Endothelial cell of umbilical vein (primary cell): ENCODE measurements around the gene MCOLN2. TPM values are rescaled to one million over a fixed set of nuclear protein-coding genes. Genes with fewer than 3 reads are reported as not detected.

Source experiments
- BruUV-seq: library from RNA; stranded (reverse); fragments of 400-500 nt; replicated peaks from 2 replicates; lab custom pipeline; 2021; lab: Mats Ljungman, UMichigan
- CTCF ChIA-PET: fragments of 300-600, 350-600 bp; sonication (Branson Sonifier 250); formaldehyde crosslinking; loops from one replicate; lab custom pipeline; 2021; ENCODE audit warnings: antibody characterized with exemption, inconsistent platforms; lab: Charles Lee
- POLR2A ChIA-PET: fragments of 300-600, 350-600 bp; sonication (Branson Sonifier 250); formaldehyde crosslinking; loops from one replicate; lab custom pipeline; 2021; ENCODE audit warnings: antibody characterized with exemption, inconsistent platforms; lab: Charles Lee
- DNase-seq: peaks from one replicate; pipeline ENCODE4 v3.0.0-alpha.2; 2011; ENCODE audit warnings: low read depth, low spot score
- FAIRE-seq: peaks from 2 replicates; lab custom pipeline; 2011; peaks lifted over from hg19 to GRCh38; lab: Jason Lieb, UNC
- H2AFZ ChIP-seq: 2 replicates; pipeline ENCODE4 v1.6.0; 2012; ENCODE audit warnings: low read depth, low read length, control low read depth, inconsistent platforms
- H3K27ac ChIP-seq: 2 replicates; pipeline ENCODE4 v1.5.1; 2011; ENCODE audit warnings: low read depth, mild to moderate bottlenecking, control low read depth, low read length, moderate library complexity; ENCODE audit not compliant: insufficient read depth
- H3K27me3 ChIP-seq, 2 experiments: 2 replicates each; pipeline versions ENCODE4 v1.6.0 to v1.6.1; 2011; ENCODE audit warnings: low read length in 2 of 2, mixed read lengths in 1 of 2; ENCODE audit not compliant: control insufficient read depth in 2 of 2, insufficient read depth in 2 of 2
- H3K36me3 ChIP-seq, 2 experiments: 2 replicates in 1 of 2; 3 replicates in 1 of 2; pipeline ENCODE4 v1.5.1; 2011; ENCODE audit warnings: low read length in 2 of 2, mild to moderate bottlenecking in 1 of 2, moderate library complexity in 1 of 2; ENCODE audit not compliant: control insufficient read depth in 2 of 2, insufficient read depth in 2 of 2; ENCODE audit errors: extremely low read depth in 1 of 2
- H3K4me1 ChIP-seq: 3 replicates; pipeline ENCODE4 v1.5.1; 2011; ENCODE audit warnings: mild to moderate bottlenecking, low read length; ENCODE audit not compliant: control insufficient read depth, insufficient read depth; ENCODE audit errors: extremely low read depth
- H3K4me2 ChIP-seq: 2 replicates; pipeline ENCODE4 v1.6.1; 2011; ENCODE audit warnings: low read length, control low read depth, mixed read lengths; ENCODE audit not compliant: insufficient read depth
- H3K4me3 ChIP-seq, 3 experiments: fragments of 200-600 bp in 1 of 3; sonication (generic), shearing (Covaris generic) in 1 of 3; replicated peaks in 1 of 3; 2 replicates each; pipeline ENCODE4 v1.5.1; 2011 to 2016; ENCODE audit warnings: control low read depth in 3 of 3, low read length in 3 of 3, mild to moderate bottlenecking in 2 of 3, inconsistent platforms in 1 of 3, low read depth in 1 of 3, moderate library complexity in 1 of 3; ENCODE audit not compliant: insufficient read depth in 1 of 3
- H3K79me2 ChIP-seq: 2 replicates; pipeline ENCODE4 v1.6.0; 2012; ENCODE audit warnings: low read length, inconsistent platforms; ENCODE audit not compliant: control insufficient read depth, insufficient read depth
- H3K9ac ChIP-seq: replicated peaks from 2 replicates; pipeline ENCODE3; 2011; ENCODE audit warnings: low read length, control low read depth; ENCODE audit not compliant: insufficient read depth; ENCODE audit errors: extremely low read depth
- H3K9me1 ChIP-seq: replicated peaks from 3 replicates; pipeline ENCODE4 v1.6.0; 2011; ENCODE audit warnings: mild to moderate bottlenecking, low read length; ENCODE audit not compliant: control insufficient read depth, insufficient read depth; ENCODE audit errors: extremely low read depth
- H3K9me3 ChIP-seq: replicated peaks from 2 replicates; pipeline ENCODE4 v1.5.1; 2012; ENCODE audit warnings: low read length, inconsistent platforms; ENCODE audit not compliant: control insufficient read depth, insufficient read depth
- H4K20me1 ChIP-seq: replicated peaks from 2 replicates; pipeline ENCODE3; 2011; ENCODE audit warnings: mild to moderate bottlenecking, low read length; ENCODE audit not compliant: control insufficient read depth, insufficient read depth; ENCODE audit errors: extremely low read depth
- EZH2 ChIP-seq: IDR thresholded peaks from 2 replicates; pipeline ENCODE4 v1.6.1; 2012; ENCODE audit warnings: borderline replicate concordance, low read depth, mild to moderate bottlenecking, moderate library complexity, low read length, inconsistent platforms; ENCODE audit not compliant: severe bottlenecking
- FOS ChIP-seq: IDR thresholded peaks from 2 replicates; pipeline ENCODE4 v1.6.1; 2011; ENCODE audit warnings: mild to moderate bottlenecking, low read length, moderate library complexity, borderline replicate concordance; ENCODE audit not compliant: insufficient read depth
- GATA2 ChIP-seq: IDR thresholded peaks from 2 replicates; pipeline ENCODE4 v1.7.0; 2011; ENCODE audit warnings: low read depth, mild to moderate bottlenecking, moderate library complexity, mixed read lengths, low read length; ENCODE audit not compliant: insufficient read length, insufficient read depth
- JUN ChIP-seq: IDR thresholded peaks from 2 replicates; pipeline ENCODE4 v1.6.1; 2011; ENCODE audit warnings: borderline replicate concordance, low read depth; ENCODE audit not compliant: insufficient read length, insufficient read depth
- MYC ChIP-seq: IDR thresholded peaks from one replicate; pipeline ENCODE4 v1.6.1; 2011; ENCODE audit warnings: mild to moderate bottlenecking, low read depth, low read length
- POLR2A ChIP-seq: IDR thresholded peaks from 2 replicates; pipeline ENCODE4 v1.6.1; 2012; ENCODE audit warnings: low read depth, mild to moderate bottlenecking, control low read depth, low read length
- POLR2AphosphoS5 ChIP-seq: IDR thresholded peaks from 2 replicates; pipeline ENCODE4 v1.6.1; 2012; ENCODE audit warnings: low read depth, mild to moderate bottlenecking, control low read depth, low read length, moderate library complexity; ENCODE audit not compliant: insufficient read depth
- dilution Hi-C: fragments of 300-500 bp; cut with MboI; formaldehyde crosslinking; loops from one replicate; pipeline ENCODE4 v1.15.0; 2019; ENCODE audit warnings: low sequenced_read_pairs; ENCODE audit not compliant: extremely low pct_ligation_motif_present
- intact Hi-C: fragments of 100-400 bp; cut with micrococcal nuclease; formaldehyde crosslinking; loops from one replicate; pipeline ENCODE4 v1.10.0; 2022
- polyA plus RNA-seq, 4 experiments: library from polyadenylated mRNA; depleted of rRNA in 3 of 4; stranded (reverse) in 3 of 4; unstranded in 1 of 4; fragments of >200 nt; gene quantifications; 2 replicates each; pipeline versions ENCODE4 v1.2.1 to v1.2.3, GENCODE V29; 2011 to 2012; ENCODE audit warnings: missing spikeins in 1 of 4
- total RNA-seq: library from RNA; stranded (reverse); gene quantifications from 2 replicates; pipeline ENCODE4 v1.2.3, GENCODE V29; 2021
- TF ChIP-seq, protein P1 (sequence below), 2 donors: IDR thresholded peaks; 1 replicate in 1 of 2; 2 replicates in 1 of 2; pipeline ENCODE4 v1.5.1; 2011; ENCODE audit warnings: low read length in 2 of 2, mild to moderate bottlenecking in 2 of 2, moderate library complexity in 2 of 2, control low read depth in 1 of 2, inconsistent platforms in 1 of 2, low read depth in 1 of 2; ENCODE audit not compliant: insufficient read depth in 1 of 2; ENCODE audit errors: extremely low read depth in 1 of 2
- TF ChIP-seq, protein P2 (sequence below): IDR thresholded peaks from 2 replicates; pipeline ENCODE4 v1.6.1; 2011; ENCODE audit not compliant: insufficient read depth, insufficient read length

MCOLN2 gene
- total and polyA plus RNA-seq, 2 donors (not counting 3 experiments of a cell fraction or from before 2014, with no cell fraction given), result not detected

DNA sequence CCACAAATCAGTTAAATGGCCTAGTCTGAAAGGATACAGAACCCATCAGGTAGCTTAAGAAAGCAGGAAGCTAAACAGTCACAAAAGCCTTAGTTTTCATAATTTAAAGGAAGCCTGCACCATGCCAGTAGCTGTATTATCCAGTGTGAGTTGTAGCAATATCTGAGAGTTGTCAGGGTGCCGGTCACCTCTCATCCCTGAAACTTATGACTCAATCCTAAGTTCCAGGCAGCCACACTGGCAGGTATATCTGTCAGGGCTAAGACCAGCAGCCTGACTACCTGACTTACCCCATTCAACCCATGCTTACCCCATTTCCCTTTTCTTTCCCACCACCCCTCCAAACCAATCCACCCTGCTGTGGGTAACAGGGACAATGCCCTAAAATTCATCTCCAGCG, 66.1 kb downstream of the MCOLN2 start:
- H3K79me2 ChIP-seq, result no peaks in the 10 kb centered on the region
- no peak overlapping the region for H3K27ac ChIP-seq
- no peaks in the 10 kb centered on the region for H3K4me1 ChIP-seq
- H3K4me3 ChIP-seq, result no peak overlapping the region
- DNase-seq, result no peak
- H3K36me3 ChIP-seq, result no peaks in the 10 kb centered on the region
- H3K9me3 ChIP-seq, result no peaks in the 10 kb centered on the region
- H4K20me1 ChIP-seq, result no peaks in the 10 kb centered on the region
- intact Hi-C loops, result loop anchor here (10.0 kb wide), 1 partner anchor 996 kb away; no protein-coding TSS in a partner anchor
- H3K9ac ChIP-seq, result no peak overlapping the region
- no peak overlapping the region for H2AFZ ChIP-seq
- dilution Hi-C loops, result no loop called here
- H3K9me1 ChIP-seq, result no peaks in the 10 kb centered on the region
- FAIRE-seq, result no peak
- H3K4me2 ChIP-seq, result no peak overlapping the region
- BruUV-seq, result no TSS peak
- H3K27me3 ChIP-seq, result peaks cover 33 to 63% of the 10 kb centered on the region in 2 experiments
- POLR2A ChIA-PET, result no interaction called here
- CTCF ChIA-PET, result no interaction called here
- TF ChIP-seq EZH2 (no peak), JUN (no peak)
- TF ChIP-seq, protein P1, sequence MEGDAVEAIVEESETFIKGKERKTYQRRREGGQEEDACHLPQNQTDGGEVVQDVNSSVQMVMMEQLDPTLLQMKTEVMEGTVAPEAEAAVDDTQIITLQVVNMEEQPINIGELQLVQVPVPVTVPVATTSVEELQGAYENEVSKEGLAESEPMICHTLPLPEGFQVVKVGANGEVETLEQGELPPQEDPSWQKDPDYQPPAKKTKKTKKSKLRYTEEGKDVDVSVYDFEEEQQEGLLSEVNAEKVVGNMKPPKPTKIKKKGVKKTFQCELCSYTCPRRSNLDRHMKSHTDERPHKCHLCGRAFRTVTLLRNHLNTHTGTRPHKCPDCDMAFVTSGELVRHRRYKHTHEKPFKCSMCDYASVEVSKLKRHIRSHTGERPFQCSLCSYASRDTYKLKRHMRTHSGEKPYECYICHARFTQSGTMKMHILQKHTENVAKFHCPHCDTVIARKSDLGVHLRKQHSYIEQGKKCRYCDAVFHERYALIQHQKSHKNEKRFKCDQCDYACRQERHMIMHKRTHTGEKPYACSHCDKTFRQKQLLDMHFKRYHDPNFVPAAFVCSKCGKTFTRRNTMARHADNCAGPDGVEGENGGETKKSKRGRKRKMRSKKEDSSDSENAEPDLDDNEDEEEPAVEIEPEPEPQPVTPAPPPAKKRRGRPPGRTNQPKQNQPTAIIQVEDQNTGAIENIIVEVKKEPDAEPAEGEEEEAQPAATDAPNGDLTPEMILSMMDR (IDR thresholded peaks at IDR 0.05; ENCODE audit: extremely low read depth in 1 of 2, insufficient read depth in 1 of 2, low read depth in 1 of 2, low read length in 2 of 2), result no peak

DNA sequence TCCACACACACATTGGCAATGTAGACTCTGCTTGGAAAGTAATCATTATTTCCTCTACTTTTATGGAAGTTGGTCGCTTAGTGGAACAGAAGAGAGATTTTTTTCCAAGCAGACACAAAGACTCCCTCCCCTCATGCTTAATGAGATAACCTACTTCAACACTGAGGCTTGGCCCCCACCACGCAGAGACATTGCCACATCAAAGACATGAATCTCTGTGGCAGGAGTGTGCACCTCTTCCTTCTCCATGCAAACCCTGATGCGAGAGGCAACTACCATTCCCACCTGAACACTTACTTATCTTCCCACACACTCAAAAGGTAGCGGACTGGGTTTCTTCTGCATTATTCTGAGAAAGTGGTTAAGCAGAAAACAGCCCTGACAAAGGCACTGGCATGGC, 66.6 kb downstream of the MCOLN2 start:
- Histone ChIP-seq H3K36me3 (no peaks in the 10 kb centered on the region), H2AFZ (no peak overlapping the region), H3K27me3 (peaks cover 29 to 62% of the 10 kb centered on the region in 2 experiments), H3K4me2 (no peak overlapping the region), H3K79me2 (no peaks in the 10 kb centered on the region), H3K27ac (no peak overlapping the region), H4K20me1 (no peaks in the 10 kb centered on the region), H3K9ac (no peak overlapping the region), H3K4me1 (no peaks in the 10 kb centered on the region), H3K9me3 (no peaks in the 10 kb centered on the region), H3K4me3 (no peak overlapping the region), H3K9me1 (no peaks in the 10 kb centered on the region)
- dilution Hi-C loops, result no loop called here
- FAIRE-seq, result no peak
- POLR2A ChIA-PET, result no interaction called here
- CTCF ChIA-PET, result no interaction called here
- BruUV-seq, result no TSS peak
- intact Hi-C loops, result loop anchor here (10.0 kb wide), 1 partner anchor 996 kb away; no protein-coding TSS in a partner anchor
- TF ChIP-seq MYC (no peak), POLR2AphosphoS5 (no peak), GATA2 (no peak), EZH2 (no peak), JUN (no peak), FOS (no peak), POLR2A (no peak)
- TF ChIP-seq, protein P2, sequence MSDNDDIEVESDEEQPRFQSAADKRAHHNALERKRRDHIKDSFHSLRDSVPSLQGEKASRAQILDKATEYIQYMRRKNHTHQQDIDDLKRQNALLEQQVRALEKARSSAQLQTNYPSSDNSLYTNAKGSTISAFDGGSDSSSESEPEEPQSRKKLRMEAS, result no peak
- TF ChIP-seq, protein P1 (IDR thresholded peaks at IDR 0.05; ENCODE audit: extremely low read depth in 1 of 2, insufficient read depth in 1 of 2, low read depth in 1 of 2, low read length in 2 of 2), result no peak
- DNase-seq, result no peak
